Neural cell (in vitro differentiated cells): ENCODE data around the gene C1orf167. TPM values are rescaled to one million over a fixed set of nuclear protein-coding genes. Genes with fewer than 3 reads are reported as not detected.

Source experiments
- H2AFZ ChIP-seq: fragments of 200-600, 300-800 bp; sonication (generic), shearing (Covaris generic); 2 replicates; pipeline ENCODE4 v1.6.0; 2014; ENCODE audit warnings: low read depth, mild to moderate bottlenecking, antibody characterized with exemption, low read length, moderate library complexity
- H3F3A ChIP-seq: fragments of 200-600 bp; shearing (Covaris generic); 2 replicates; pipeline ENCODE4 v1.6.1; 2016; ENCODE audit warnings: mild to moderate bottlenecking, moderate library complexity, mixed read lengths, antibody characterized with exemption, low read length; ENCODE audit not compliant: insufficient read depth, poor library complexity, severe bottlenecking
- H3K27ac ChIP-seq: fragments of 200-600, 300-800 bp; sonication (generic), shearing (Covaris generic); 2 replicates; pipeline ENCODE4 v1.5.1; 2014; ENCODE audit warnings: mild to moderate bottlenecking, low read length, moderate library complexity
- H3K27me3 ChIP-seq: fragments of 300-800, 200-600 bp; sonication (generic), shearing (Covaris generic); 2 replicates; pipeline ENCODE4 v1.6.0; 2014; ENCODE audit warnings: mild to moderate bottlenecking, low read depth, low read length, moderate library complexity; ENCODE audit not compliant: insufficient read depth
- H3K36me3 ChIP-seq: fragments of 300-800, 200-600 bp; sonication (generic), shearing (Covaris generic); 2 replicates; pipeline ENCODE4 v1.5.1; 2014; ENCODE audit warnings: mild to moderate bottlenecking, antibody characterized with exemption, low read length, moderate library complexity; ENCODE audit not compliant: insufficient read depth
- H3K4me2 ChIP-seq: fragments of 300-800, 200-600 bp; sonication (generic), shearing (Covaris generic); 2 replicates; pipeline ENCODE4 v1.6.0; 2014; ENCODE audit warnings: mild to moderate bottlenecking, low read length
- H3K4me3 ChIP-seq: fragments of 300-800, 200-600 bp; sonication (generic), shearing (Covaris generic); 2 replicates; pipeline ENCODE4 v1.5.1; 2014; ENCODE audit warnings: mild to moderate bottlenecking, low read length, moderate library complexity
- H3K79me2 ChIP-seq: fragments of 200-600 bp; shearing (Covaris generic); replicated peaks from 2 replicates; pipeline ENCODE4 v1.6.0; 2014; ENCODE audit warnings: mild to moderate bottlenecking, low read length, moderate library complexity; ENCODE audit not compliant: insufficient read depth
- H3K9ac ChIP-seq: fragments of 300-800, 200-600 bp; sonication (generic), shearing (Covaris generic); 2 replicates; pipeline ENCODE4 v1.6.1; 2016; ENCODE audit warnings: mild to moderate bottlenecking, low read length, mixed read lengths
- H3K9me2 ChIP-seq: fragments of 200-600 bp; shearing (Covaris generic); 2 replicates; pipeline ENCODE4 v1.6.1; 2016; ENCODE audit warnings: mild to moderate bottlenecking, low read length, mixed read lengths; ENCODE audit not compliant: insufficient read depth
- H3K9me3 ChIP-seq: fragments of 200-600, 300-800 bp; sonication (generic), shearing (Covaris generic); 2 replicates; pipeline ENCODE4 v1.6.1; 2016; ENCODE audit warnings: mild to moderate bottlenecking, mixed run types, low read length, moderate library complexity, mixed read lengths
- H4K20me1 ChIP-seq: fragments of 200-600 bp; shearing (Covaris generic); 2 replicates; pipeline ENCODE4 v1.6.1; 2016; ENCODE audit warnings: mild to moderate bottlenecking, mixed run types; ENCODE audit not compliant: insufficient read depth
- CTCF ChIP-seq: fragments of 450-650 bp; IDR thresholded peaks from 2 replicates; pipeline ENCODE4 v1.5.1; 2014; ENCODE audit warnings: antibody characterized with exemption, mild to moderate bottlenecking, moderate library complexity; ENCODE audit not compliant: poor library complexity, severe bottlenecking
- EP300 ChIP-seq: fragments of 450-650 bp; conservative IDR thresholded peaks from 2 replicates; pipeline ENCODE4 v1.6.1; 2014; ENCODE audit warnings: antibody characterized with exemption, mild to moderate bottlenecking, moderate library complexity; ENCODE audit not compliant: poor library complexity, severe bottlenecking
- EZH2 ChIP-seq: fragments of 200-600, 300-800 bp; shearing (Covaris generic), sonication (generic); IDR thresholded peaks from 2 replicates; pipeline ENCODE4 v1.6.1; 2014; ENCODE audit warnings: antibody characterized with exemption, low read length, borderline replicate concordance, mild to moderate bottlenecking; ENCODE audit not compliant: insufficient read depth, poor library complexity, severe bottlenecking
- MXI1 ChIP-seq: fragments of 450-650 bp; conservative IDR thresholded peaks from 2 replicates; pipeline ENCODE4 v1.6.1; 2014; ENCODE audit warnings: antibody characterized with exemption, mild to moderate bottlenecking; ENCODE audit not compliant: poor library complexity, severe bottlenecking
- POLR2AphosphoS5 ChIP-seq: IDR thresholded peaks from 2 replicates; pipeline ENCODE4 v1.6.1; 2012
- RAD21 ChIP-seq: fragments of 450-650 bp; conservative IDR thresholded peaks from 2 replicates; pipeline ENCODE4 v1.6.1; 2014; ENCODE audit warnings: antibody characterized with exemption, mild to moderate bottlenecking, moderate library complexity
- REST ChIP-seq: IDR thresholded peaks from 2 replicates; pipeline ENCODE4 v1.6.1; 2012; ENCODE audit warnings: borderline replicate concordance
- SMC3 ChIP-seq: fragments of 450-650 bp; conservative IDR thresholded peaks from 2 replicates; pipeline ENCODE4 v1.6.1; 2014; ENCODE audit warnings: antibody characterized with exemption, mild to moderate bottlenecking, moderate library complexity; ENCODE audit not compliant: poor library complexity
- TAF1 ChIP-seq: IDR thresholded peaks from 2 replicates; pipeline ENCODE4 v1.6.1; 2012; ENCODE audit warnings: low read depth
- polyA plus RNA-seq: library from polyadenylated mRNA; depleted of rRNA; stranded (reverse); fragments of >200 nt; gene quantifications from 2 replicates; pipeline ENCODE4 v1.2.3, GENCODE V29; 2014

Gene C1orf167
- polyA plus RNA-seq, 1 donor from 2014 or later: not detected

GRCh38 chr1:11771481-11772043 is 9.6 kb downstream of the C1orf167 start:
- H3K9me2 ChIP-seq: no peaks in the 10 kb centered on the region
- no peaks in the 10 kb centered on the region for H3K79me2 ChIP-seq
- TF ChIP-seq EP300 (no peak), REST (no peak), SMC3 (no peak), RAD21 (no peak), TAF1 (no peak), EZH2 (no peak), CTCF (no peak), POLR2AphosphoS5 (no peak), MXI1 (no peak)
- no peak overlapping the region for H3K4me3 ChIP-seq
- H3K4me2 ChIP-seq: no peak overlapping the region
- H2AFZ ChIP-seq: no peak overlapping the region
- H3K36me3 ChIP-seq: no peaks in the 10 kb centered on the region
- no peak overlapping the region for H3K27ac ChIP-seq
- H3K9me3 ChIP-seq: no peaks in the 10 kb centered on the region
- H4K20me1 ChIP-seq: no peaks in the 10 kb centered on the region
- H3K27me3 ChIP-seq: no peaks in the 10 kb centered on the region
- H3F3A ChIP-seq: no peaks in the 10 kb centered on the region
- H3K9ac ChIP-seq: no peak overlapping the region

- H3F3A ChIP-seq: no peaks in the 10 kb centered on the region
- no peak overlapping the region for H2AFZ ChIP-seq
- H3K9me2 ChIP-seq: no peaks in the 10 kb centered on the region
- H3K36me3 ChIP-seq: no peaks in the 10 kb centered on the region
- no peak overlapping the region for H3K4me3 ChIP-seq
- no peak for TF ChIP-seq POLR2AphosphoS5
- TF ChIP-seq CTCF: no peak
- TF ChIP-seq TAF1: no peak
- TF ChIP-seq EZH2: no peak
- no peak for TF ChIP-seq SMC3
- TF ChIP-seq EP300: no peak
- TF ChIP-seq REST: no peak
- TF ChIP-seq MXI1: no peak
- TF ChIP-seq RAD21: no peak
- no peak overlapping the region for H3K9ac ChIP-seq
- no peaks in the 10 kb centered on the region for H3K9me3 ChIP-seq
- no peaks in the 10 kb centered on the region for H4K20me1 ChIP-seq
- no peaks in the 10 kb centered on the region for H3K79me2 ChIP-seq
- H3K27ac ChIP-seq: no peak overlapping the region
- H3K4me2 ChIP-seq: no peak overlapping the region
- no peaks in the 10 kb centered on the region for H3K27me3 ChIP-seq
Measured at GRCh38 chr1:11772458-11772857, 10.5 kb downstream of the C1orf167 start.
